IMR-90 (cell line): ENCODE data around the gene TFAP2B. TPM values are rescaled to one million over a fixed set of nuclear protein-coding genes. Genes with fewer than 3 reads are reported as not detected.

ENCODE experiments used
- ATAC-seq: fragments of 200-7000 bp; cut with Tn5 transposase; 2 replicates; pipeline ENCODE4 v1.9.1; 2020; ENCODE audit warnings: low read depth, mild to moderate bottlenecking, moderate library complexity
- BruUV-seq: library from RNA; stranded (reverse); fragments of 400-500 nt; replicated peaks from 2 replicates; lab custom pipeline; 2021; lab: Mats Ljungman, UMichigan
- CTCF ChIA-PET: fragments of 300-600 bp; formaldehyde crosslinking; extraction: SDS; loops from one replicate; lab custom pipeline; 2021; ENCODE audit warnings: antibody characterized with exemption; lab: Yijun Ruan, JAX
- POLR2A ChIA-PET: fragments of 300-600 bp; sonication (Branson Sonifier 250); formaldehyde crosslinking; loops from one replicate; lab custom pipeline; 2022; ENCODE audit warnings: antibody characterized with exemption; ENCODE audit not compliant: unreplicated experiment; lab: Charles Lee
- DNase-seq: peaks from one replicate; pipeline ENCODE4 v3.0.0; 2013
- H2AFZ ChIP-seq: replicated peaks from 2 replicates; pipeline ENCODE3; 2013; ENCODE audit warnings: low read length, mild to moderate bottlenecking; ENCODE audit not compliant: poor library complexity
- H2AK5ac ChIP-seq: 2 replicates; pipeline ENCODE4 v1.6.1; 2013; ENCODE audit warnings: low read depth, low read length, inconsistent platforms
- H2AK9ac ChIP-seq: replicated peaks from 2 replicates; pipeline ENCODE3; 2013; ENCODE audit warnings: mild to moderate bottlenecking, low read depth, low read length, moderate library complexity; ENCODE audit not compliant: poor library complexity
- H2BK120ac ChIP-seq: 2 replicates; pipeline ENCODE4 v1.6.1; 2013; ENCODE audit warnings: low read depth, low read length, inconsistent platforms
- H2BK15ac ChIP-seq: 3 replicates; pipeline ENCODE4 v1.6.1; 2013; ENCODE audit warnings: low read depth, low read length, inconsistent platforms
- H2BK20ac ChIP-seq: 2 replicates; pipeline ENCODE4 v1.6.1; 2013; ENCODE audit warnings: low read depth, mild to moderate bottlenecking, inconsistent platforms, low read length, moderate library complexity
- H2BK5ac ChIP-seq: 2 replicates; pipeline ENCODE4 v1.6.1; 2013; ENCODE audit warnings: mild to moderate bottlenecking, low read depth, low read length, inconsistent platforms; ENCODE audit not compliant: poor library complexity, severe bottlenecking
- H3K14ac ChIP-seq: replicated peaks from 2 replicates; pipeline ENCODE4 v1.6.1; 2013; ENCODE audit warnings: low read depth, low read length, inconsistent platforms
- H3K18ac ChIP-seq: 2 replicates; pipeline ENCODE4 v1.6.1; 2013; ENCODE audit warnings: low read depth, low read length, control low read depth
- H3K23ac ChIP-seq: 2 replicates; pipeline ENCODE4 v1.6.1; 2013; ENCODE audit warnings: low read depth, low read length, inconsistent platforms
- H3K27ac ChIP-seq: 2 replicates; pipeline ENCODE4 v1.5.1; 2013; ENCODE audit warnings: mild to moderate bottlenecking, control low read depth, low read length; ENCODE audit not compliant: insufficient read depth
- H3K27me3 ChIP-seq: 2 replicates; pipeline ENCODE4 v1.6.1; 2013; ENCODE audit warnings: low read length; ENCODE audit not compliant: control insufficient read depth, insufficient read depth
- H3K36me3 ChIP-seq: 2 replicates; pipeline ENCODE4 v1.6.1; 2013; ENCODE audit warnings: low read length, mixed read lengths; ENCODE audit not compliant: control insufficient read depth, insufficient read depth
- H3K4ac ChIP-seq: 2 replicates; pipeline ENCODE4 v1.6.1; 2013; ENCODE audit warnings: low read depth, low read length, inconsistent platforms
- H3K4me1 ChIP-seq: 2 replicates; pipeline ENCODE4 v1.6.1; 2013; ENCODE audit warnings: low read length, mixed read lengths; ENCODE audit not compliant: control insufficient read depth, insufficient read depth
- H3K4me2 ChIP-seq: 2 replicates; pipeline ENCODE4 v1.6.1; 2013; ENCODE audit warnings: low read depth, mild to moderate bottlenecking, control low read depth, low read length, moderate library complexity
- H3K4me3 ChIP-seq: 2 replicates; pipeline ENCODE4 v1.5.1; 2013; ENCODE audit warnings: low read depth, mild to moderate bottlenecking, control low read depth, low read length, moderate library complexity; ENCODE audit not compliant: insufficient read depth
- H3K56ac ChIP-seq: 2 replicates; pipeline ENCODE4 v1.6.1; 2013; ENCODE audit warnings: low read length, inconsistent platforms; ENCODE audit not compliant: insufficient read depth; ENCODE audit errors: extremely low read depth
- H3K79me1 ChIP-seq, 2 experiments: 2 replicates each; pipeline ENCODE4 v1.6.1; 2013; ENCODE audit warnings: low read length in 2 of 2, inconsistent platforms in 1 of 2, low read depth in 1 of 2
- H3K9ac ChIP-seq: 2 replicates; pipeline ENCODE4 v1.6.1; 2013; ENCODE audit warnings: low read depth, low read length, control low read depth
- H3K9me1 ChIP-seq: 2 replicates; pipeline ENCODE4 v1.6.1; 2013; ENCODE audit warnings: low read length, inconsistent platforms; ENCODE audit not compliant: insufficient read depth
- H3K9me3 ChIP-seq: 2 replicates; pipeline ENCODE4 v1.6.1; 2013; ENCODE audit warnings: low read length; ENCODE audit not compliant: control insufficient read depth, insufficient read depth
- H4K20me1 ChIP-seq: 2 replicates; pipeline ENCODE4 v1.6.1; 2013; ENCODE audit warnings: low read length, inconsistent platforms; ENCODE audit not compliant: insufficient read depth
- H4K5ac ChIP-seq: 2 replicates; pipeline ENCODE4 v1.6.1; 2013; ENCODE audit warnings: mild to moderate bottlenecking, low read depth, low read length, control low read depth
- H4K8ac ChIP-seq, 2 experiments: 2 replicates each; pipeline ENCODE4 v1.6.1; 2013; ENCODE audit warnings: low read depth in 2 of 2, low read length in 2 of 2, control low read depth in 1 of 2, inconsistent platforms in 1 of 2
- H4K91ac ChIP-seq: 2 replicates; pipeline ENCODE4 v1.6.1; 2013; ENCODE audit warnings: low read depth, low read length, inconsistent platforms; ENCODE audit not compliant: insufficient read depth
- CHD1 ChIP-seq: IDR thresholded peaks from 2 replicates; pipeline ENCODE4 v1.6.1; 2012; ENCODE audit warnings: low read depth, low read length, improper control_type of control experiment
- MAFK ChIP-seq: IDR thresholded peaks from 2 replicates; pipeline ENCODE4 v1.6.1; 2012; ENCODE audit warnings: low read depth, low read length, improper control_type of control experiment
- NFE2L2 ChIP-seq: fragments of 150-350 bp; IDR thresholded peaks from 2 replicates; pipeline ENCODE4 v1.6.1; 2016; ENCODE audit warnings: low read depth, mild to moderate bottlenecking, low read length
- POLR2A ChIP-seq: IDR thresholded peaks from 2 replicates; pipeline ENCODE4 v1.6.1; 2012; ENCODE audit warnings: mild to moderate bottlenecking, low read depth, low read length
- WGBS, 2 experiments: methylation state at CpG; one replicate each; pipeline versions ENCODE4 v1.1.5 to v1.1.7; 2013; ENCODE audit warnings: missing lambda C conversion rate in 2 of 2; ENCODE audit not compliant: insufficient read length in 1 of 2; ENCODE audit errors: extremely low coverage in 2 of 2; 5-methylcytosine and 5-hydroxymethylcytosine counted together
- dilution Hi-C: fragments of 300-500 bp; cut with HindIII; formaldehyde crosslinking; loops from one replicate; pipeline ENCODE4 v1.14.3; 2018; ENCODE audit warnings: low sequenced_read_pairs; ENCODE audit not compliant: unreplicated experiment
- in situ Hi-C: fragments of 300-500 bp; cut with MboI; formaldehyde crosslinking; loops from 3 replicates; pipeline ENCODE4 v1.14.3; 2019; ENCODE audit warnings: low sequenced_read_pairs, inconsistent platforms, mixed read lengths
- intact Hi-C: fragments of 100-400 bp; cut with micrococcal nuclease; formaldehyde crosslinking; loops from 2 replicates; pipeline ENCODE4 v1.10.0; 2022
- polyA plus RNA-seq, 3 experiments: library from polyadenylated mRNA; depleted of rRNA; stranded (reverse); fragments of >200 nt; gene quantifications; 2 replicates each; pipeline ENCODE4 v1.2.3, GENCODE V29; 2012; ENCODE audit warnings: low replicate concordance in 1 of 3
- total RNA-seq: library from RNA; depleted of rRNA; stranded (reverse); fragments of >200 nt; gene quantifications from 2 replicates; pipeline ENCODE4 v1.2.3, GENCODE V29; 2012

Gene TFAP2B
- total and polyA plus RNA-seq, 2 of the 4 experiments (the other 2 are of a cell fraction) = not detected

DNA sequence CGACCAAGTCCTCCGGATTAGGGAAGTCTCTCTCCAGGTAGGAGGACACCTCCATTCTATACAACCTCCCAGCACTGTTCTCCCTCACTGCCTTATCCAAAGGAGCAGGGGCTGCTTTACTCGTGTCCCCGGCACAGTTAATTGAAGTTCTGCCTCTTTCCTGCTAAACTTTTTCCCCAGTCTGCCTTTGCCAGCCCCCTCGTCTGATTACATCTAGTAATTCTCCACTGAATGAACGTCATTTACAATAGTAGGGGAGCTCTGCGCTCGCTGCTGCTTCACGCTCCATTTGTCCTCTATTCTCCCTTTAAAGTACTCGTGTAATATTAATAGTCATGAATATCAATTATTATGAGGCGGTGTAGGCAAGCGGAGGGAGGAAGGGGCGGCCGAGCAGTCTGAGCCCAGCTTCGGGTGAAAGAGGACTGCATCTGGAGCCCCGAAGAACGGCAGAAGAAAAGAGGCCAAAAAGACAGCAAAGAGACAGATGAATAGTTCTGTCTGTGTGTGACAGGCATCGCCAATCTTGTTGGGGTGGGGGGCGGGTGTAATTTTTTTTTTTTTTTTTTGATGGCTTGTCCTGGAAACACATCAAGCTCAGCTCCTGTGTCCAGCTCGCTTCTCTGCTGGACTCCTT lies 2.9 kb downstream of the TFAP2B start:
- H3K4ac ChIP-seq = no peak overlapping the region
- intact Hi-C loops = no loop called here
- ChIA-PET CTCF (no interaction called here), POLR2A (no interaction called here)
- H3K14ac ChIP-seq = no peak overlapping the region
- no peak overlapping the region for H3K4me3 ChIP-seq
- H3K27me3 ChIP-seq = peaks cover 69% of the 10 kb centered on the region
- DNase-seq (no peak), ATAC-seq (no peak)
- no peaks in the 10 kb centered on the region for H3K36me3 ChIP-seq
- WGBS, 2 experiments = 0% methylated on average over 3 of the region's 20 CpGs; no CpG with 5 or more reads in 1 of the 2 experiments
- H3K9ac ChIP-seq = no peak overlapping the region
- H2AK9ac ChIP-seq = no peak overlapping the region
- no peak overlapping the region; the same call in 1 of the 2 replicates for H3K23ac ChIP-seq
- H2AFZ ChIP-seq = no peak overlapping the region
- H3K9me1 ChIP-seq = no peaks in the 10 kb centered on the region
- no peak overlapping the region for H3K27ac ChIP-seq
- in situ Hi-C loops = loop anchor here (25.0 kb wide), 1 partner anchor 1191 kb away; no protein-coding TSS in a partner anchor
- H3K4me1 ChIP-seq = no peaks in the 10 kb centered on the region
- no peak overlapping the region for H2BK20ac ChIP-seq
- H3K56ac ChIP-seq = no peak overlapping the region
- dilution Hi-C loops = no loop called here
- H4K5ac ChIP-seq = no peak overlapping the region
- no peaks in the 10 kb centered on the region for H3K79me1 ChIP-seq
- TF ChIP-seq MAFK (no peak), CHD1 (no peak), POLR2A (no peak), NFE2L2 (no peak)
- no TSS peak for BruUV-seq
- H4K91ac ChIP-seq = no peak overlapping the region
- no peak overlapping the region for H2BK5ac ChIP-seq
- no peak overlapping the region for H4K8ac ChIP-seq
- no peak overlapping the region for H3K4me2 ChIP-seq
- no peak overlapping the region for H2AK5ac ChIP-seq
- H3K18ac ChIP-seq = no peak overlapping the region
- no peak overlapping the region for H2BK120ac ChIP-seq
- no peaks in the 10 kb centered on the region; the same call in 1 of the 2 replicates for H3K9me3 ChIP-seq
- no peak overlapping the region for H2BK15ac ChIP-seq
- H4K20me1 ChIP-seq = no peaks in the 10 kb centered on the region
